ENCODE data around the gene RXRG.

RXRG gene

GRCh38 chr1:165455111-165455510 lies 10.2 kb upstream of the RXRG start:
- DNase-seq (ENCODE audit: insufficient read length, low spot score) (no peak), FAIRE-seq (no peak)
- no peak for TF ChIP-seq TAF1 (IDR thresholded peaks at IDR 0.05; ENCODE audit: low read depth, low read length)
- TF ChIP-seq POLR2A (IDR thresholded peaks at IDR 0.05; ENCODE audit: low read depth, low read length): no peak
- TF ChIP-seq POLR2AphosphoS5 (IDR thresholded peaks at IDR 0.05; ENCODE audit: low read depth, low read length): no peak
- no peak for TF ChIP-seq POU2F2 (IDR thresholded peaks at IDR 0.05; ENCODE audit: low read depth, low read length)
- no peak for TF ChIP-seq SPI1 (IDR thresholded peaks at IDR 0.05; ENCODE audit: low read depth, low read length)
- TF ChIP-seq PAX5 (IDR thresholded peaks at IDR 0.05; ENCODE audit: insufficient read depth, low read length, severe bottlenecking): no peak

GRCh38 chr1:165454091-165454610 lies 9.2 kb upstream of the RXRG start:
- FAIRE-seq (no peak), DNase-seq (ENCODE audit: insufficient read length, low spot score) (no peak)

DNA sequence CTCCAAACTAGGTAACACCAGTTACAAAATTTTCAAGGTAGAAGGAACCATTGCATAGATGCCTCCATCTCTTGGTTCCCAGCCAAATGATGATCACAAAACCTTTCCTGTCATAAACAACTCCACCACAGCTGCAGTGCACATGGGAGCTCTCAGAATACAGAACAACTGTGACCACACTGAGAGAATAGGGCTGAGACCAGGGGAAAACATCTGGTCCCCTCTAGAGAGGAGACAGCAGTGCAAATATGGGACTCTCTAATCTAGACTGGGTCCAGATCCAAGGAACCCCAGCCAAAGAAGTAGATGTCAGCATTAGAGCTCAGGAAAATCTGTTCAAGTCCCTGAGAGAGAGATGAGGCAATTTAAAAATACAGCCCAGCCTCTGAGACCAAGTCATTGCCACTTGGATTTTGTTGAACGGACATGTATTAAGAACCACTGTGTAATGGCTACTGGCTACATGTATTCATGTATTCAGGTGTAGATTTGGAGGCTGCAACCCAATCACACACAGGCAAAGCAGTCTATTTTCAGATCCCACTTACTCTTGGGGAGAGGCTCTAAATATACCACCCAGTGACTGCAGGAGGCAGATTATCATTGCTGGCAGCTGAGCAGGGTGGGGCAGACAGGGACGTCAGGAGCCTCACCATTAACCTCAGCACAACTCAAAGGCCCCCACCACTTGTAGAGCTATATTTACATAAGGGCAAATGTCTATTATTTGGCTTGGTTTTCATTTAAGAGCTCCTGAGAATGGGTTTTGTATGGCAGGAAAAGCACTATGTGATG lies 7.6 kb upstream of the RXRG start:
- TF ChIP-seq POLR2AphosphoS5 (IDR thresholded peaks at IDR 0.05; ENCODE audit: low read depth, low read length): no peak
- no peak for TF ChIP-seq TAF1 (IDR thresholded peaks at IDR 0.05; ENCODE audit: low read depth, low read length)
- no peak for TF ChIP-seq SPI1 (IDR thresholded peaks at IDR 0.05; ENCODE audit: low read depth, low read length)
- no peak for TF ChIP-seq POU2F2 (IDR thresholded peaks at IDR 0.05; ENCODE audit: low read depth, low read length)
- no peak for TF ChIP-seq PAX5 (IDR thresholded peaks at IDR 0.05; ENCODE audit: insufficient read depth, low read length, severe bottlenecking)
- TF ChIP-seq POLR2A (IDR thresholded peaks at IDR 0.05; ENCODE audit: low read depth, low read length): no peak
- no peak for DNase-seq (ENCODE audit: insufficient read length, low spot score)
- FAIRE-seq: no peak

More at GRCh38 chr1:165454091-165454610, 9.2 kb upstream of the RXRG start:
- TF ChIP-seq SPI1 (IDR thresholded peaks at IDR 0.05; ENCODE audit: low read depth, low read length) (no peak), PAX5 (IDR thresholded peaks at IDR 0.05; ENCODE audit: insufficient read depth, low read length, severe bottlenecking) (no peak), POU2F2 (IDR thresholded peaks at IDR 0.05; ENCODE audit: low read depth, low read length) (no peak), POLR2A (IDR thresholded peaks at IDR 0.05; ENCODE audit: low read depth, low read length) (no peak), POLR2AphosphoS5 (IDR thresholded peaks at IDR 0.05; ENCODE audit: low read depth, low read length) (no peak), TAF1 (IDR thresholded peaks at IDR 0.05; ENCODE audit: low read depth, low read length) (no peak)

DNA sequence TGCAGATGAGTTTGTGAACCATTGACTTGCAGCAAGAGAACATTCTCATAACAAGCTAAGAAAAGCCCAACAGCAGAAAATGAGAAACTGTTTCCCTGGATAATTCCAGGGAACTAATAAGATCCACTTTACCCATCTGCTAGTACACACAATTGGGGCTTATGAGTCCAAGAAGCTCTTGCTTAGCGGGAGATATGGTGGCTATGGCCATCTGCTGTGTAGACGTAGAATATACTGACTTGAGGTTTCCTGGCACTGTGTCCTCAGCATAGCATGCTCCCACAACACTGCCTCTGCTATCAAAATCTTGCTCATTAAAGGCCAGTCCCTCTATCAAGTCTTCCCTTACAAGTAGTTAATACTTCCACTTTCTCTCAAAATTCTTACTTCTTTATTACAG lies 6.8 kb upstream of the RXRG start:
- no peak for TF ChIP-seq POLR2A (IDR thresholded peaks at IDR 0.05; ENCODE audit: low read depth, low read length)
- TF ChIP-seq TAF1 (IDR thresholded peaks at IDR 0.05; ENCODE audit: low read depth, low read length): no peak
- no peak for TF ChIP-seq POU2F2 (IDR thresholded peaks at IDR 0.05; ENCODE audit: low read depth, low read length)
- no peak for TF ChIP-seq POLR2AphosphoS5 (IDR thresholded peaks at IDR 0.05; ENCODE audit: low read depth, low read length)
- TF ChIP-seq SPI1 (IDR thresholded peaks at IDR 0.05; ENCODE audit: low read depth, low read length): no peak
- FAIRE-seq: no peak
- DNase-seq (ENCODE audit: insufficient read length, low spot score): no peak

GRCh38 chr1:165449131-165449530 lies 4.2 kb upstream of the RXRG start:
- TF ChIP-seq SPI1 (IDR thresholded peaks at IDR 0.05; ENCODE audit: low read depth, low read length): no peak
- TF ChIP-seq POU2F2 (IDR thresholded peaks at IDR 0.05; ENCODE audit: low read depth, low read length): no peak
- TF ChIP-seq PAX5 (IDR thresholded peaks at IDR 0.05; ENCODE audit: insufficient read depth, low read length, severe bottlenecking): no peak
- no peak for TF ChIP-seq TAF1 (IDR thresholded peaks at IDR 0.05; ENCODE audit: low read depth, low read length)
- no peak for TF ChIP-seq POLR2AphosphoS5 (IDR thresholded peaks at IDR 0.05; ENCODE audit: low read depth, low read length)
- no peak for TF ChIP-seq POLR2A (IDR thresholded peaks at IDR 0.05; ENCODE audit: low read depth, low read length)
- FAIRE-seq (no peak), DNase-seq (ENCODE audit: insufficient read length, low spot score) (no peak)

- DNase-seq (ENCODE audit: insufficient read length, low spot score): no peak
- FAIRE-seq: no peak
- no peak for TF ChIP-seq POLR2A (IDR thresholded peaks at IDR 0.05; ENCODE audit: low read depth, low read length)
- TF ChIP-seq TAF1 (IDR thresholded peaks at IDR 0.05; ENCODE audit: low read depth, low read length): no peak
- TF ChIP-seq SPI1 (IDR thresholded peaks at IDR 0.05; ENCODE audit: low read depth, low read length): no peak
Measured at GRCh38 chr1:165445388-165445787, 462 bp upstream of the RXRG start.

DNA sequence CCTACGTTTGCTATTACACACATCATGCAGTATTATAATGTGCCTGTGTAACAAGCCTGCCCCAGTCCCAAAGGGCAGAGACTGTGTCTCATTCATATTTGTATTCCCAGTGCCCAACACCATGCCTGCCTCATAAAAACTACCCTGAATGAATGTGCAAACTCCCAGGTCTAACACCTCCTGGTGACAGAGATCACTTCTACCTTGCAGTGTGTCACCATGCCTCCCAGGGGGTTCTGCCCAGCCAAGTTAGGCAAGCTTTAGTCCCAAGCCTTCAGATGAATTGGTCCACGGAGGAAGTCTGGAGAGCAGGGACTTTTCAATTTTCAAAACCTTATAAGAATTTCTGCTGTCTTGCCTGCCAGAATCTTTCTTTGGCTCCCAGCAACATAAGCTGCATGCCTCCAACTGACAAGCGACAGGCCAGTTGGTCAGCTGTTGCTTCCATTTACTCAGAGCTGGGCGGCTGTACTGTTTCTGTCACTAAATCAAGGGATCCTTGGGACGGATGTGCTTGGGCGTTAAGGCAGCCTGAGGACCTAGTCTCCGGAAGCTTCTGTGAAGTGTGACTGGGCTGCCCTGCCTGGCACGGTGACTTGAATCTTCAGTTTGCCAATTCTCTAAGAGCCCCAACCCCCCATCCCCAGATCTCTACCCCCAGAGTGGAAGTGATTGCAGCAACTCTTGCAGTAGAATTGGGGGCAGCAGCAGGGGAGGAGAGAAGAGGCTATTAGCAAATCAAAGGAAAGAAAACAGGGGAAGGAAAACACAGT lies 1.2 kb downstream of the RXRG start:
- DNase-seq (ENCODE audit: insufficient read length, low spot score) (no peak), FAIRE-seq (no peak)
- TF ChIP-seq POU2F2 (IDR thresholded peaks at IDR 0.05; ENCODE audit: low read depth, low read length) (no peak), SPI1 (IDR thresholded peaks at IDR 0.05; ENCODE audit: low read depth, low read length) (no peak), POLR2AphosphoS5 (IDR thresholded peaks at IDR 0.05; ENCODE audit: low read depth, low read length) (no peak), POLR2A (IDR thresholded peaks at IDR 0.05; ENCODE audit: low read depth, low read length) (no peak), PAX5 (IDR thresholded peaks at IDR 0.05; ENCODE audit: insufficient read depth, low read length, severe bottlenecking) (no peak), TAF1 (IDR thresholded peaks at IDR 0.05; ENCODE audit: low read depth, low read length) (no peak)

GRCh38 chr1:165442653-165443052 lies 2.3 kb downstream of the RXRG start:
- TF ChIP-seq PAX5 (IDR thresholded peaks at IDR 0.05; ENCODE audit: insufficient read depth, low read length, severe bottlenecking) (no peak), POU2F2 (IDR thresholded peaks at IDR 0.05; ENCODE audit: low read depth, low read length) (no peak), POLR2AphosphoS5 (IDR thresholded peaks at IDR 0.05; ENCODE audit: low read depth, low read length) (no peak), POLR2A (IDR thresholded peaks at IDR 0.05; ENCODE audit: low read depth, low read length) (no peak), TAF1 (IDR thresholded peaks at IDR 0.05; ENCODE audit: low read depth, low read length) (no peak), SPI1 (IDR thresholded peaks at IDR 0.05; ENCODE audit: low read depth, low read length) (no peak)
- DNase-seq (ENCODE audit: insufficient read length, low spot score) (no peak), FAIRE-seq (no peak)

DNA sequence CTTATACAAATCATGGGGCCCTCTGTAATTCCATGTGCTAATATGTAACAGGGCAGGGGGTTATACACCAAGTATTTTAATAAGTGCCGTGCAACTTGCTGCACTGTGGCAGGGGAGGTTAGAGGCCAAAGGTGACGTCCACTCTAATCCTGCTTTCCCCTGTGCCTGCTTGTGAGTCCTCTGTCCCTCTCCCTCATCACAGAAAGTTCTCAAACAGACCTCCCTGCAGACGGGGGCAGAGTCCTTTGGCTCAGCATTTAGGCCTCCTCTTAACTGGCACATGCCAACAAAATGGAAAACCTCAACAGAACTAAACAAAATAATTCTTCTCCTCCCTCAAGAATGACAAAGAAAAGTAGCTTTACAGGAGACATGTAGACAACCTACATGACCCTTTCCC lies 2.9 kb downstream of the RXRG start:
- no peak for FAIRE-seq

More for the DNA sequence above, 2.9 kb downstream of the RXRG start:
- DNase-seq (ENCODE audit: insufficient read length, low spot score): no peak
- TF ChIP-seq SPI1 (IDR thresholded peaks at IDR 0.05; ENCODE audit: low read depth, low read length): no peak
- no peak for TF ChIP-seq TAF1 (IDR thresholded peaks at IDR 0.05; ENCODE audit: low read depth, low read length)
- no peak for TF ChIP-seq PAX5 (IDR thresholded peaks at IDR 0.05; ENCODE audit: insufficient read depth, low read length, severe bottlenecking)
- no peak for TF ChIP-seq POLR2A (IDR thresholded peaks at IDR 0.05; ENCODE audit: low read depth, low read length)
- no peak for TF ChIP-seq POLR2AphosphoS5 (IDR thresholded peaks at IDR 0.05; ENCODE audit: low read depth, low read length)
- no peak for TF ChIP-seq POU2F2 (IDR thresholded peaks at IDR 0.05; ENCODE audit: low read depth, low read length)
